WI38 (cell line): ENCODE measurements around the gene PCBP3.

Experiments
- H3K4me3 ChIP-seq: 2 replicates; pipeline ENCODE4 v1.5.1; 2011; ENCODE audit warnings: low read depth, mild to moderate bottlenecking, control low read depth, low read length
- TF ChIP-seq, protein P1 (sequence below): IDR thresholded peaks from 2 replicates; pipeline ENCODE4 v1.5.1; 2012; ENCODE audit warnings: low read depth, mild to moderate bottlenecking, control low read depth, low read length

The PCBP3 gene

DNA sequence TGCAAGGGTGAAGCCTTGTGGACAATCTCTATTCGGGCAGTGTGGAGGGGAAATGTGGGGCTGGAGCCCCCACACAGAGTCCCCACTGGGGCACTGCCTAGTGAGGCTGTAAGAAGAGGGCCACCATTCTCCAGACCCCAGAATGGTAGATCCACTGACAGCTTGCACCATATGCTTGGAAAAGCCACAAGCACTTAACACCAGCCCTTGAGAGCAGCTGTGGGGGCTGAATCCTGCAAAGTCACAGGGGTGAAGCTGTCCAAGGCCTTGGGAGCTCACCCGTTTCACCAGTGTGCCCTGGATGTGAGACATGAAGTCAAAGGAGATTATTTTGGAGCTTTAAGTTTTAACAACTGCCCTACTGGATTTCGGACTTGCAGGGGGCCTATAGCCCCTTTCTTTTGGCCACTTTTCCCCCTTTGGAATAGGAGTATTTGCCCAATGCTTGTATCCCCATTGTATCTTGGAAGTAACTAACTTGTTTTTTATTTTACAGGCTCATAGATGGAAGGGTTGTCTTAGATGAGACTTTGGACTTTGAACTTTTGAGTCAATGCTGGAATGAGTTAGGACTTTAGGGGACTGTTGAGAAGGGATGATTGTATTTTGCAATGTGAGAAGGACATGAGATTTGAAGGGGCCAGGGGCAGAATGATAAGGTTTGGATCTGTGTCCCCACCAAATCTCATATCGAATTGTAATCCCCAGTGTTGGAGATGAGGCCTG is 321.7 kb downstream of the PCBP3 start:
- TF ChIP-seq, protein P1, sequence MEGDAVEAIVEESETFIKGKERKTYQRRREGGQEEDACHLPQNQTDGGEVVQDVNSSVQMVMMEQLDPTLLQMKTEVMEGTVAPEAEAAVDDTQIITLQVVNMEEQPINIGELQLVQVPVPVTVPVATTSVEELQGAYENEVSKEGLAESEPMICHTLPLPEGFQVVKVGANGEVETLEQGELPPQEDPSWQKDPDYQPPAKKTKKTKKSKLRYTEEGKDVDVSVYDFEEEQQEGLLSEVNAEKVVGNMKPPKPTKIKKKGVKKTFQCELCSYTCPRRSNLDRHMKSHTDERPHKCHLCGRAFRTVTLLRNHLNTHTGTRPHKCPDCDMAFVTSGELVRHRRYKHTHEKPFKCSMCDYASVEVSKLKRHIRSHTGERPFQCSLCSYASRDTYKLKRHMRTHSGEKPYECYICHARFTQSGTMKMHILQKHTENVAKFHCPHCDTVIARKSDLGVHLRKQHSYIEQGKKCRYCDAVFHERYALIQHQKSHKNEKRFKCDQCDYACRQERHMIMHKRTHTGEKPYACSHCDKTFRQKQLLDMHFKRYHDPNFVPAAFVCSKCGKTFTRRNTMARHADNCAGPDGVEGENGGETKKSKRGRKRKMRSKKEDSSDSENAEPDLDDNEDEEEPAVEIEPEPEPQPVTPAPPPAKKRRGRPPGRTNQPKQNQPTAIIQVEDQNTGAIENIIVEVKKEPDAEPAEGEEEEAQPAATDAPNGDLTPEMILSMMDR = no peak
- no peak overlapping the region for H3K4me3 ChIP-seq

GRCh38 chr21:45966791-45967394 is 323.4 kb downstream of the PCBP3 start:
- H3K4me3 ChIP-seq = no peak overlapping the region
- TF ChIP-seq, protein P1 = no peak

GRCh38 chr21:45969921-45970673 is 326.6 kb downstream of the PCBP3 start:
- TF ChIP-seq, protein P1 = no peak
- H3K4me3 ChIP-seq = no peak overlapping the region

- no peak overlapping the region for H3K4me3 ChIP-seq
- TF ChIP-seq, protein P1 = peak; percentile 90
These were observed 327.4 kb downstream of the PCBP3 start for GRCh38 chr21:45970674-45971615.

DNA sequence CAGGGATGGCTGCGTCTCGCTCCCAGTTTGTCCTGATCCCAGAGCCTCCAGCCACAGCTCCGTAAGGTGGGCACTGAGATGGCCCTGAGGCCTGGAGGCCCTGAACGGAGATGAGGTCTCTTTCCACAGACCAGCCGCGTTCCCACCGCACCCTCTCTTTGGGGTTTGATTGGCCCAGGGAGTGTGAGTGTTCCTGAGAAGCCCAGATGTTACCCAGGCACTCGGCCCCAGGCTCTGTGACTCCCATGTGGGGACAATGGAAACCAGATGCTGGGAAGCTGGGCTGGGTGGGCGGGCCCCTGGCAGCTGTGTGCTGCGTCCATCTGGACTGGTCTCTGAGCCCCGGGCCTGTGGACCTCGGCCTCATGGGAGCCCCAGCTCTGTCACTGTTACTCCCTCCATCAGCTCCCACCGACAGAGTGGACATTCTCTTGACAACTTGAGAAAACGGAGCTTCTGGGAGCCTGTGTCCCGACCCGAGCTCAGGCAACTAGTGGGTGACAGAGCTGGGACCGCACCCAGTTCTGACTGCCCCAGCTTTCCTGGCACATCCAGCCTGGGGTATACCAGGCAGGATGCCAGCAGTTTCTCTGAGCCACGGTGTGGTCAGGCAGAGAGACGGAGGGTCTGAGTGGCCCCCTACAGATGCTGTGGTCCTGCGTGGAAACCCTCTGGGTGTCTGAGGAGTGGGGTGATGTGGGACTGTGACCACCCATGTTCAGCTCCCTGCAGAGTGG is 328.3 kb downstream of the PCBP3 start:
- H3K4me3 ChIP-seq = no peak overlapping the region
- TF ChIP-seq, protein P1 = no peak

DNA sequence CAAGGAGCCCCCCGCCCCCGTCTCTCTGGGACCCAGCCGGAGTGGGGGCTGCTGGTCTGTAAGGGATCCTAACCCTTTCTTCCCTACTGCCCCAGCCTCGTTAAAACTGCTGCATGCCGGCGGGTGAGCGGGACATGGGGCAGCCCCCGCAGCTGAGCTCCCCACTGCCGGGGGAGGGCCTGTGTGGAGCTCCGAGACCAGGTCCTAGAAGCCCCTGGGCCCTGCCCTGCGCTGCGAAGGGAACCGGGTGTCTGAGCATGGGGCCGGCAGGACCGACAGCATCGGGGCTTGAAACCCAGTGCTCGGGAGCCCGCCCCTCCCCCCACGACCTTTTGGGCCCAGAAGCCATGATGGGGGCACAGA is 328.8 kb downstream of the PCBP3 start:
- no peak overlapping the region; the same call in none of the 2 replicates for H3K4me3 ChIP-seq
- TF ChIP-seq, protein P1 = no peak
